Aorta (tissue), 5 donors: ENCODE measurements around the gene EEIG2. TPM values are rescaled to one million over a fixed set of nuclear protein-coding genes. Genes with fewer than 3 reads are reported as not detected.
A peak's percentile ranks its signal among the peaks of the same experiment; 100 is the strongest.

ENCODE experiments used
- ATAC-seq: fragments of 200-7000 bp; cut with Tn5 transposase; one replicate; pipeline ENCODE4 v1.9.1; 2022; ENCODE audit warnings: moderate library complexity; ENCODE audit not compliant: low FRiP score
- DNase-seq, 2 donors: peaks; one replicate each; pipeline ENCODE4 v3.0.0-alpha.2; 2020
- H3K27ac ChIP-seq, 2 donors: one replicate each; pipeline ENCODE4 v1.5.1; 2013; ENCODE audit warnings: low read length in 2 of 2, mild to moderate bottlenecking in 2 of 2, moderate library complexity in 2 of 2, control low read depth in 1 of 2, inconsistent platforms in 1 of 2, low read depth in 1 of 2
- H3K27me3 ChIP-seq, 2 donors: one replicate each; pipeline ENCODE4 v1.6.1; 2013; ENCODE audit warnings: control low read depth in 1 of 2, low read length in 1 of 2, mild to moderate bottlenecking in 1 of 2, moderate library complexity in 1 of 2; ENCODE audit not compliant: insufficient read depth in 2 of 2, control insufficient read depth in 1 of 2
- H3K36me3 ChIP-seq, 2 donors: one replicate each; pipeline ENCODE4 v1.6.1; 2013; ENCODE audit warnings: control low read depth in 1 of 2, low read length in 1 of 2, mild to moderate bottlenecking in 1 of 2; ENCODE audit not compliant: insufficient read depth in 2 of 2, control insufficient read depth in 1 of 2
- H3K4me1 ChIP-seq, 2 donors: one replicate each; pipeline ENCODE4 v1.6.1; 2013; ENCODE audit warnings: low read length in 2 of 2, control low read depth in 1 of 2, mild to moderate bottlenecking in 1 of 2, moderate library complexity in 1 of 2; ENCODE audit not compliant: insufficient read depth in 2 of 2, control insufficient read depth in 1 of 2
- H3K4me3 ChIP-seq, 2 donors: one replicate each; pipeline ENCODE4 v1.5.1; 2013; ENCODE audit warnings: low read length in 2 of 2, control low read depth in 1 of 2, mild to moderate bottlenecking in 1 of 2
- H3K9me3 ChIP-seq: one replicate; pipeline ENCODE4 v1.6.1; 2013; ENCODE audit warnings: mild to moderate bottlenecking, low read length; ENCODE audit not compliant: control insufficient read depth
- WGBS, 2 donors: extraction: QIAGEN DNeasy Blood & Tissue Kit; methylation state at CpG; one replicate each; pipeline ENCODE4 v1.1.7; 2013; 5-methylcytosine and 5-hydroxymethylcytosine counted together
- intact Hi-C, 2 donors: fragments of 100-400 bp; cut with DNase I; formaldehyde crosslinking; loops; one replicate each; pipeline versions ENCODE4 v1.14.2 to v1.15.0; 2022
- polyA plus RNA-seq, 2 donors: library from polyadenylated mRNA; stranded (reverse); fragments of 200-250 nt; gene quantifications; one replicate each; pipeline ENCODE4 v1.2.3, GENCODE V29; 2013
- total RNA-seq, 2 donors: library from RNA; stranded (reverse); fragmentation: NEBNext Ultra II Directional; extraction: Animal tissue kit (Norgen Biotek cat#: 25700); gene quantifications; one replicate each; pipeline ENCODE4 v1.2.1, GENCODE V29; 2021
- donor health status: healthy with polysubstance abuse.
- donor health status: Bipolar disorder and iron deficiency.
- donor health status: DM: no; HTN: no; CAD: no.
- donor health status: DM: no; HTN: no; CAD: no.
- donor health status: DM: yes; HTN: yes; CAD: no.

The EEIG2 gene
- total and polyA plus RNA-seq, 4 donors = 7.6 to 34.9 (median 12.3) TPM

- DNase-seq = no peak
- intact Hi-C loops = loop anchor here (5.0 kb wide), 2 partner anchors 36 to 86 kb away; no protein-coding TSS in a partner anchor
- no peaks in the 10 kb centered on the region for H3K9me3 ChIP-seq
- no peak for ATAC-seq
- H3K27ac ChIP-seq = no peak overlapping the region
- H3K36me3 ChIP-seq = no peaks in the 10 kb centered on the region
- no peak overlapping the region for H3K4me3 ChIP-seq
- WGBS, 2 donors = 71 to 86% methylated on average over 4 of the region's 4 CpGs
- no peaks in the 10 kb centered on the region for H3K4me1 ChIP-seq
- no peaks in the 10 kb centered on the region for H3K27me3 ChIP-seq
These were observed 3.4 kb upstream of the EEIG2 start for GRCh38 chr1:108556499-108556898.

DNA sequence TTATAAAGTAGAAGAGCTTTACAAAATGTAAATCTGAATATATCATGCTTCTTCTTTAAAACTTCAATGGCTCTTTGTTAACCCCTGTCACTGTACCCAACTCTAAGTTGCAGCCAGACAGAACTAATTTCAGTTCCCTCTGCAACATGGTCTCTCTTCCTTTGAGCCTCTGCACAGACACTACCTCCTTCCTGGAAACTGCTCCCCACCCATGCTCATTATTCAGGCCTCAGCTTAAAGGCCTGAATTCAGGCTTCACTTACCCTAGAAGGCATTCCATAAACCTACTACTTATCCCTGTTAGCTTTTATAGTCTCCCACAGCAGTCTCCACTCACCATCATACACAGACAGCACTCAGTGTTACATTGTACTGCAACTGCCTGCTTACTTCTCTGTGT lies 2.6 kb upstream of the EEIG2 start:
- intact Hi-C loops = loop anchor here (5.0 kb wide), 2 partner anchors 35 to 85 kb away; no protein-coding TSS in a partner anchor
- H3K4me3 ChIP-seq = no peak overlapping the region
- DNase-seq (no peak), ATAC-seq (no peak)
- peaks cover 0 to 4% of the 10 kb centered on the region in 2 donors for H3K4me1 ChIP-seq
- H3K27ac ChIP-seq = no peak overlapping the region
- H3K27me3 ChIP-seq = no peaks in the 10 kb centered on the region
- H3K9me3 ChIP-seq = no peaks in the 10 kb centered on the region
- no peaks in the 10 kb centered on the region for H3K36me3 ChIP-seq

DNA sequence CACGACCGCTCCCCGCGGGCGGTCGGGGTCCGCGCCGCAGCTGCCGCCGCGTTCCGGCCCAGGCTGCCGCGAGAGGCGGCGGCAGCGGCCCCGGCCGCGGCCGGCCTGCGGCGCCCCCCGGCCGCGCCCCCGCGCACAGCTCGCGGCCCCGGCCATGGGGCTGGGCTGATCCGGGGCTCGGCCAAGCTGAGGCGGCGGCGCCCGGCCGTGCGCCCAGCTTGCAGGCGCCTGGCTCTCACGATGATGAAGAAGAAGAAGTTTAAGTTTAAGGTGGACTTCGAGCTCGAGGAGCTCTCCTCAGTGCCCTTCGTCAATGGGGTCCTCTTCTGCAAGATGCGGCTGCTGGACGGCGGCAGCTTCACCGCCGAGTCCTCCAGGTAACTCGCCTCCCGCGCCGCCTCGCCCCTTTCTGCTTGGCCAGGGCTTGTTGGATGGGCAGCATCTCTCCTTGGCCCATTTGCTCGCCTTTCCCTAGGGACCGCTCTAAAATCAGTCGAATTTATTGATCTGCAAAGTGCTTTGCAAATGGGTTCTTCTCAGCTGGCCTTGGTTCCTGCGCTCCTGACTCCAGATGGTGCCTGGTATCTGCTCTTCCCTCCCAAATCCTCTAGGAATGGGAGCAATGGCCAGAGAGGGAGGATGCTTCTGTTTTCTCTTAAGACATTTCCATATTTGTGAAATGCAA lies 431 bp downstream of the EEIG2 start:
- DNase-seq = peak; percentile 60 to 83
- peak; percentile 36 for ATAC-seq
- intact Hi-C loops = loop anchor here (5.0 to 10.0 kb wide), 2 partner anchors 48 to 54 kb away; no protein-coding TSS in a partner anchor
- H3K4me3 ChIP-seq = peak overlapping the region; percentile 78 to 95
- H3K4me1 ChIP-seq = peaks cover 0 to 4% of the 10 kb centered on the region in 2 donors
- no peaks in the 10 kb centered on the region for H3K27me3 ChIP-seq
- WGBS, 2 donors = 0 to 1% methylated on average over 54 to 59 of the region's 59 CpGs
- H3K27ac ChIP-seq = peak overlapping the region in 1 of 2 donors; percentile 77
- H3K9me3 ChIP-seq = no peaks in the 10 kb centered on the region
- H3K36me3 ChIP-seq = no peaks in the 10 kb centered on the region

GRCh38 chr1:108560874-108561459 lies 1.1 kb downstream of the EEIG2 start:
- H3K36me3 ChIP-seq = no peaks in the 10 kb centered on the region
- DNase-seq = peak; percentile 76 to 82
- peaks cover 0 to 4% of the 10 kb centered on the region in 2 donors for H3K4me1 ChIP-seq
- no peaks in the 10 kb centered on the region for H3K9me3 ChIP-seq
- intact Hi-C loops = loop anchor here (5.0 to 10.0 kb wide), 2 partner anchors 49 to 54 kb away; no protein-coding TSS in a partner anchor
- H3K27ac ChIP-seq = peak overlapping the region in 1 of 2 donors; percentile 77
- 0 to 1% methylated on average over 5 of the region's 5 CpGs for WGBS, 2 donors
- ATAC-seq = no peak
- peak overlapping the region; percentile 78 to 95 for H3K4me3 ChIP-seq
- no peaks in the 10 kb centered on the region for H3K27me3 ChIP-seq

DNA sequence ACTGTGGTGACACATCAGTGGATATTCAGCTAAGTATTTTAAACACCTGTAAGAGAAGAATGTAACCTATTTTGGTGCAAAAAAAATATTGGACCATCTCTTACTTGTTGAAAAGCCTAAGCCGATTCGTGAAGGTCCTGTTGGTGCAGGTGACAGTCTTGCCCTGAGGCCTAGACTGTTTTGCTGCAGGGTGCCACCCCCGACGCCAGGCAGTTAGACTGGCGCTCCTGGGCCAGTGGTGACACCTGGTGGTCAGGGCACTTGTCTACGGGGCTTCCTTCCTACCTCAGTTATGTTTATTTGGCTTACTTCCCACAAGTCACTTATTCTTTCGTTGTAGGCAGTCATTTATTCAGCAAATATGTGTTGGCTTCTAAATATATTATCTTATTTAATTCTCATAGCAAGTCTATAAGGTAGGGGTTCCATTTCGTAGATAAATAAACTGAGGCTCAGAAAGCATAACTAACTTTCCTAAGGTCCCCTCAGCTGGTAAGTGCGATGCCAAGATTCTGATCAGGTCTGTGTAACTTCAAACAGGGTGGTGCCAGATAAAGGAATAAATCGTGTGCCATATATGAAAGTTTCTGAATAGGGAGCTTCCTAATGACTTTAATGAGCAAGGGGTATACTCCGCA lies 1.9 kb downstream of the EEIG2 start:
- Histone ChIP-seq H3K27ac (no peak overlapping the region), H3K4me1 (peaks cover 0 to 4% of the 10 kb centered on the region in 2 donors), H3K4me3 (no peak overlapping the region), H3K9me3 (no peaks in the 10 kb centered on the region), H3K36me3 (no peaks in the 10 kb centered on the region), H3K27me3 (no peaks in the 10 kb centered on the region)
- intact Hi-C loops = loop anchor here (5.0 to 10.0 kb wide), 2 partner anchors 50 to 53 kb away; no protein-coding TSS in a partner anchor
- WGBS, 2 donors = 66% methylated on average over 11 of the region's 11 CpGs
- ATAC-seq (no peak), DNase-seq (peak; percentile 77 to 79)

GRCh38 chr1:108563808-108564207 lies 3.9 kb downstream of the EEIG2 start:
- H3K27me3 ChIP-seq = no peaks in the 10 kb centered on the region
- ATAC-seq = no peak
- DNase-seq = no peak
- H3K4me1 ChIP-seq = peaks cover 0 to 4% of the 10 kb centered on the region in 2 donors
- no peak overlapping the region for H3K27ac ChIP-seq
- intact Hi-C loops = loop anchor here (5.0 to 10.0 kb wide), 2 partner anchors 51 to 52 kb away; no protein-coding TSS in a partner anchor
- H3K4me3 ChIP-seq = no peak overlapping the region
- H3K36me3 ChIP-seq = no peaks in the 10 kb centered on the region
- no peaks in the 10 kb centered on the region for H3K9me3 ChIP-seq
- WGBS, 2 donors = 88 to 96% methylated on average over 1 of the region's 1 CpG

DNA sequence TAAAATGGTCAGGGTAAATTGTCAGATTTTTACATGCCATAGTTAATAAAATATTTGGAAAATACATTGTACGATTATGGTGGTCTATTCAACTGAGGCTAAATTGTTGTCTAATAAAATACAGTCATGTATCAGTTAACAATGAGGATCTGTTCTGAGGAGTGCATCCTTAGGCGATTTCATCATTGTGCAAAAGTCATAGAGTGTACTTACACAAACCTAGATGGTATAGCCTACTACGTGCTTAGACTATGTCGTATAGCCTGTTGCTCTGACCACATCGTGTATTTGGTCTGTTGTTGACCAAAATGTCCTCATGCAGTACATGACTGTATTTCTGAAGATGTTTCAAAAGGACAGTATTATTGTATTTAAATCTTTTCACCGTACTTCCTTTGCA lies 5.2 kb downstream of the EEIG2 start:
- ATAC-seq (no peak), DNase-seq (no peak)
- 94 to 95% methylated on average over 6 of the region's 6 CpGs for WGBS, 2 donors
- Histone ChIP-seq H3K27me3 (no peaks in the 10 kb centered on the region), H3K4me1 (peaks cover 0 to 4% of the 10 kb centered on the region in 2 donors), H3K4me3 (no peak overlapping the region), H3K36me3 (no peaks in the 10 kb centered on the region), H3K9me3 (no peaks in the 10 kb centered on the region), H3K27ac (no peak overlapping the region)
- intact Hi-C loops = loop anchor here in 1 of 2 donors (10.0 kb wide), 1 partner anchor 50 kb away; no protein-coding TSS in a partner anchor

GRCh38 chr1:108565512-108565911 lies 5.6 kb downstream of the EEIG2 start:
- Histone ChIP-seq H3K27ac (no peak overlapping the region), H3K27me3 (no peaks in the 10 kb centered on the region), H3K4me1 (peaks cover 0 to 4% of the 10 kb centered on the region in 2 donors), H3K36me3 (no peaks in the 10 kb centered on the region), H3K9me3 (no peaks in the 10 kb centered on the region), H3K4me3 (no peak overlapping the region)
- intact Hi-C loops = loop anchor here in 1 of 2 donors (10.0 kb wide), 1 partner anchor 49 kb away; no protein-coding TSS in a partner anchor
- no peak for DNase-seq
- 66 to 83% methylated on average over 1 of the region's 1 CpG for WGBS, 2 donors
- no peak for ATAC-seq
